ENCODE measurements around the gene AIMP2.
"Not testable (repeated sequence)": the region's sequence is repeated elsewhere in the genome, so short reads cannot be mapped to it uniquely, and the experiment has no call there.

GRCh38 chr7:5963205-5963604, 45.9 kb upstream of the AIMP2 start:
- TF ChIP-seq CTCF (conservative IDR thresholded peaks at IDR 0.05 in 1 of 2, IDR thresholded peaks at IDR 0.05 in 1 of 2; ENCODE audit: extremely low read depth in 1 of 2, insufficient read depth in 1 of 2, low read depth in 1 of 2, low read length in 2 of 2); EZH2 (IDR thresholded peaks at IDR 0.05; ENCODE audit: borderline replicate concordance, low read length): not testable (repeated sequence)
